Measurements from ENCODE around the gene ADH1B.

- TF ChIP-seq CTCF (IDR thresholded peaks at IDR 0.05), result no peak
- TF ChIP-seq, protein P1, sequence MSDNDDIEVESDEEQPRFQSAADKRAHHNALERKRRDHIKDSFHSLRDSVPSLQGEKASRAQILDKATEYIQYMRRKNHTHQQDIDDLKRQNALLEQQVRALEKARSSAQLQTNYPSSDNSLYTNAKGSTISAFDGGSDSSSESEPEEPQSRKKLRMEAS (CRISPR knock-in tag; IDR thresholded peaks at IDR 0.05), result no peak
- TF ChIP-seq ATF1 (CRISPR knock-in tag; IDR thresholded peaks at IDR 0.05), result no peak
- TF ChIP-seq HMGA2 (CRISPR knock-in tag; IDR thresholded peaks at IDR 0.05), result no peak
- TF ChIP-seq HMGXB4 (CRISPR knock-in tag; IDR thresholded peaks at IDR 0.05), result no peak
- TF ChIP-seq CREB1 (CRISPR knock-in tag; IDR thresholded peaks at IDR 0.05), result no peak
- TF ChIP-seq ATF3 (CRISPR knock-in tag; conservative IDR thresholded peaks at IDR 0.05), result no peak
- no peak for TF ChIP-seq RELA (CRISPR knock-in tag; IDR thresholded peaks at IDR 0.05; ENCODE audit: borderline replicate concordance)
- TF ChIP-seq ZNF121 (CRISPR knock-in tag; IDR thresholded peaks at IDR 0.05), result no peak
- TF ChIP-seq, protein P2, sequence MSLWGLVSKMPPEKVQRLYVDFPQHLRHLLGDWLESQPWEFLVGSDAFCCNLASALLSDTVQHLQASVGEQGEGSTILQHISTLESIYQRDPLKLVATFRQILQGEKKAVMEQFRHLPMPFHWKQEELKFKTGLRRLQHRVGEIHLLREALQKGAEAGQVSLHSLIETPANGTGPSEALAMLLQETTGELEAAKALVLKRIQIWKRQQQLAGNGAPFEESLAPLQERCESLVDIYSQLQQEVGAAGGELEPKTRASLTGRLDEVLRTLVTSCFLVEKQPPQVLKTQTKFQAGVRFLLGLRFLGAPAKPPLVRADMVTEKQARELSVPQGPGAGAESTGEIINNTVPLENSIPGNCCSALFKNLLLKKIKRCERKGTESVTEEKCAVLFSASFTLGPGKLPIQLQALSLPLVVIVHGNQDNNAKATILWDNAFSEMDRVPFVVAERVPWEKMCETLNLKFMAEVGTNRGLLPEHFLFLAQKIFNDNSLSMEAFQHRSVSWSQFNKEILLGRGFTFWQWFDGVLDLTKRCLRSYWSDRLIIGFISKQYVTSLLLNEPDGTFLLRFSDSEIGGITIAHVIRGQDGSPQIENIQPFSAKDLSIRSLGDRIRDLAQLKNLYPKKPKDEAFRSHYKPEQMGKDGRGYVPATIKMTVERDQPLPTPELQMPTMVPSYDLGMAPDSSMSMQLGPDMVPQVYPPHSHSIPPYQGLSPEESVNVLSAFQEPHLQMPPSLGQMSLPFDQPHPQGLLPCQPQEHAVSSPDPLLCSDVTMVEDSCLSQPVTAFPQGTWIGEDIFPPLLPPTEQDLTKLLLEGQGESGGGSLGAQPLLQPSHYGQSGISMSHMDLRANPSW (CRISPR knock-in tag; conservative IDR thresholded peaks at IDR 0.05; ENCODE audit: low read depth), result no peak
- TF ChIP-seq GTF2I (CRISPR knock-in tag; conservative IDR thresholded peaks at IDR 0.05), result no peak
- no peak for TF ChIP-seq USF2 (CRISPR knock-in tag; IDR thresholded peaks at IDR 0.05)
- no peak for TF ChIP-seq SP1 (CRISPR knock-in tag; conservative IDR thresholded peaks at IDR 0.05)
These were observed 8.7 kb upstream of the ADH1B start for GRCh38 chr4:99329876-99330275.

All from WTC11 (cell line).